Measurements from ENCODE around the gene TMEM233. TPM values are rescaled to one million over a fixed set of nuclear protein-coding genes. Genes with fewer than 3 reads are reported as not detected.

The TMEM233 gene
- total RNA-seq, 6 donors from 2014 or later, result 0.11 to 1.1 (median 0.44) TPM; not detected in 2

- WGBS, 2 donors, result 92 to 95% methylated on average over 6 of the region's 6 CpGs
Measured at GRCh38 chr12:119691202-119691810, 97.7 kb downstream of the TMEM233 start.

GRCh38 chr12:119692410-119692809, 98.8 kb downstream of the TMEM233 start:
- no peak for TF ChIP-seq EP300 (IDR thresholded peaks at IDR 0.05)
- no peak for TF ChIP-seq CTCF (IDR thresholded peaks at IDR 0.05)
- no peak for TF ChIP-seq POLR2AphosphoS5 (IDR thresholded peaks at IDR 0.05)
- no peak for TF ChIP-seq POLR2A (IDR thresholded peaks at IDR 0.05)
- DNase-seq (no peak), ATAC-seq (ENCODE audit: low FRiP score in 2 of 2) (no peak)
- Histone ChIP-seq H3K9me3 (no peaks in the 10 kb centered on the region), H3K27me3 (no peaks in the 10 kb centered on the region), H3K4me1 (peaks cover 15 to 30% (median 21%) of the 10 kb centered on the region in 4 donors), H3K4me3 (no peak overlapping the region), H3K36me3 (peaks cover 0 to 13% (median 4%) of the 10 kb centered on the region in 4 donors), H3K27ac (peak overlapping the region; percentile 14 to 76 (median 56))
- WGBS, 2 donors, result 54 to 72% methylated on average over 5 of the region's 5 CpGs

More at GRCh38 chr12:119691202-119691810, 97.7 kb downstream of the TMEM233 start:
- TF ChIP-seq CTCF (IDR thresholded peaks at IDR 0.05), result no peak
- ATAC-seq (ENCODE audit: low FRiP score in 2 of 2) (no peak), DNase-seq (no peak)
- peaks cover 15 to 30% (median 23%) of the 10 kb centered on the region in 4 donors for H3K4me1 ChIP-seq
- no peaks in the 10 kb centered on the region for H3K27me3 ChIP-seq
- H3K4me3 ChIP-seq, result no peak overlapping the region
- no peak overlapping the region for H3K27ac ChIP-seq
- H3K36me3 ChIP-seq, result peaks cover 0 to 14% (median 3%) of the 10 kb centered on the region in 4 donors
- H3K9me3 ChIP-seq, result no peaks in the 10 kb centered on the region

Small RNA genes lying within 50 kb of the gene (small RNA-seq; reads per million reads assigned to genes)
- gene RN7SKP197, result 0 reads per million in 4 donors

Other genes with a start within 250 kb of the TMEM233 start
- gene PRKAB1, start 74.4 kb downstream of the TMEM233 start, total RNA-seq, result 10 to 100 TPM; 44.2 to 90.3 (median 62.9) TPM

Data from upper lobe of left lung (tissue), 6 donors.